NCI-H2196 (cell line): ENCODE results near the gene RAC3.
A peak's percentile ranks its signal among the peaks of the same experiment; 100 is the strongest.

Experiments
- DNase-seq: peaks from one replicate; lab custom pipeline; 2025; ENCODE audit not compliant: unreplicated experiment; lab: John Stamatoyannopoulos, UW

The RAC3 gene

GRCh38 chr17:82065193-82065637 lies 33.7 kb downstream of the RAC3 start:
- no peak for DNase-seq

- peak; percentile 82 for DNase-seq
These were observed 34.3 kb downstream of the RAC3 start, which contains the start of gene DUS1L for GRCh38 chr17:82065638-82066303. TSS of gene DUS1L (minus strand) at chr17:82065804. CDS start at chr17:82065059, 745 bp downstream.

GRCh38 chr17:82070611-82071010 lies 39.1 kb downstream of the RAC3 start:
- DNase-seq, result no peak

GRCh38 chr17:82072827-82073226 lies 41.3 kb downstream of the RAC3 start:
- no peak for DNase-seq

DNA sequence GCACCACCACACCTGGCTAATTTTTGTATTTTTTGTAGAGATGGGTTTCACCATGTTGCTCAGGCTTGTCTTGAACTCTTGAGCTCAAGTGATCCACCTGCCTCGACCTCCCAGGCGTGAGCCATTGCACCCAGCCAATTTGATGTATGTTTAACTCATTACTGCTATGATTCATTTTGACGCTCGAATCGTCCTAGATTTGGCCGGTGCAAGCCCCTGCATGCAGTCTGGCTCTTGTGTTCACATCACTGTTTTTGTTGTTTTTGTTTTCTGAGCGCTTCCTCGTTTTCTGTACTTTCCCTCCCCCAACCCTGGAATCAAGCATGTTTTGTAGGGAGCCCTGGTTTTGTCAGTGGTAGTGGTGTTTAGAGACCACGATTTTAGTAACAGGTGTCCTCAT lies 42.0 kb downstream of the RAC3 start:
- no peak for DNase-seq

- DNase-seq, result no peak
These were observed 44.7 kb downstream of the RAC3 start for GRCh38 chr17:82076018-82076784.

GRCh38 chr17:82076785-82077591 lies 45.5 kb downstream of the RAC3 start:
- no peak for DNase-seq

- DNase-seq, result no peak
These were observed 46.3 kb downstream of the RAC3 start for GRCh38 chr17:82077617-82078358.

DNA sequence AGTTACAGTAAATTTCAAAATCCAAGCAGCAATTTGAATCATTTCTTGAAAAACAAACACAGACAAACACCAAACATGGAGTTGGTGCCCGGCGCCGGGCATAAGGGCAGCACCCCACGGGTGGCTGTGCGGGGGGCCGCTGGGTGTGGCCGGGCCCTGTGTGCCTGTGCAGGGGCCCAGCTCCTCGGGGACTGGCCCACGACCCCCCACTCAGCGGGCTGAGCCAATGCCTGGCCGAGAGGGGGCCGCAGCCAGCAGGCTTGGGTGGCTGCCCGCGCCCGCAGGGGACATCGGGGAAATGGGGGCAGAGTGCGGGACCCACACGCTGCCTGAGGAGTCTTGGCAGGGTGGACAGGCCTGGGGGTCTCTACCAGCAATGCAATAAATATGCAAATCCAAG lies 47.0 kb downstream of the RAC3 start:
- DNase-seq, result no peak

DNA sequence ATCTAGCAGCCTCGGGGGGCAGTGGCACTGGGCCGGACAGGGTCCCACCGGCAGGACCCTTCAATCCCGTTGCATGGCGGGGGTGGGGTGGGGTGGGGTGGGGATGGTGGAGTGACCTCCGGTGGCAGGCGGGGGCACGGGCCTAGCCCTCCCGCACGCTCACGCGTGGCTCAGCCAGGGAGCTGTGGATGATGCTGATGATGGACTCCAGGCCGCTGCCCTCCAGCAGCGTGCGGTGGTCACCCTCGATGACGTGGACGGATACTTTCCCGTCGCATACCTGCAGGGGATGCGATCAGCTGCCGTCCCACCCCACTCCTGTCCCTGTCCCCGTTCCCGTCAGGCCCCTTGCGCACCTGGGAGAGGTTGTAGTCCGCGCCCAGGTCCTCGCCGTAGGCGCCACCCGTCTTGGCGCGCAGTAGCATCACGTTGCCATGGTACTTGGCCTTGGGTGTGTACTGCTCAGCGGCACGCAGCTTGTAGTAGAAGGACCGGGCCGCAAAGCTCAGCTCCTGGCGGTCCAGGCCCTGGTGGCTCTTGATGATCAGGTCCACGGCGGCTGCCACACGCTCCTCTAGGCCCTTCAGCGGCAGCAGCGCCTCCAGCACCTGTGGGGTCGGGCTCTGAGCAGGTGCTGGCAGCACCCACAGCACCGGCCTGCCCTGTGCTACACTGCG lies 47.7 kb downstream of the RAC3 start:
- no peak for DNase-seq

- DNase-seq, result no peak
These were observed 48.7 kb downstream of the RAC3 start for GRCh38 chr17:82080048-82080788.

DNA sequence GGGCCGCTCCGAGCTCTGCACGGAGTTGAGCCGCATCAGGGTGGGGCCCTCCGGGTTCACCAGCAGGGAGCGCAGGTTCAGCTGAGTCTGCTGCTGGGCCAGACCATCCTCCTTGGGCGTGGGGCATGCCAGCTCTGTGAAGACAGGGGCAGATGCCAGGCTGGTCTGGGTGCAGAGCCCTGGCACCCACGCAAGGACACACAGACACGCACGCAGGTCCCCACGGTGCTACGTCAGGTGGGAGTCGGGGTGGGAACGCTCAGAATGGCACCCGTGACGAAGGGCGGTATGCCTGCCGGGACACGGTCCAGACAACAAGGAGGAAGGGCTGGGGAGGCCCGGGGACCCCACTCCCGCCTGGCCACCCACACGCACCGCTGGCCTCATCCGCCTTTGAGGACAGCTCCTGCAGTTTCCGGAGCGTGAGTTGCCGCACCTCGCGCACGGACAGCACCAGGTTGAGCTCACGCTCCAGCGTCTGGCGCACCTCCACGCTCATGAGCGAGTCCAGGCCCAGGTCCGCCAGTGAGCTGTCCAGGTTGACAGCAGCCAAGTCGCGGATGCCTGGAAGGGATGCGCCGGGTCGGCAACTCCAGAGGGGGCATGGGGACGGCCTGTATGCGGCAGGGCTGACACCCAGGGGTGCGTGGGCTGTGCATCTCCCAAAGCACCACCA lies 49.4 kb downstream of the RAC3 start:
- no peak for DNase-seq

DNA sequence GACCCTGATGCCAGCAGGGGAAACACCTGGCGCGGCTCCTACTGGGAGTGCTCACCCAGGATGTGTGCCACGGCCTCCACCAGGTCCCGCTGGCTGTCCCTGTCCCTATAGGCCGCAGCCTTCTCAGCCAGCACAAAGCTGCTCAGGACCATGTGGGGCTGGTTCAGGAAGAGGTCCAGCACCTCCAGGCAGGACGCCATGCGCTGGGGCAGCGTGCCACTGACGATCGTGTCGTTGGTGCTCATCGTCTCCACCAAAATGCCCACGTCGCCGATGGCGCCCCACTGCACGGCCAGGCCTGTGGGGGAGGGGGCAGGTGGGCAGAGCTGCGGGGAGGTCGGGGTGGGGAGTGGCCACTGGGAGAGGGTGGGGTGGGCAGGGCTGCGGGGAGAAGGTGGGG lies 50.1 kb downstream of the RAC3 start:
- DNase-seq, result no peak

DNA sequence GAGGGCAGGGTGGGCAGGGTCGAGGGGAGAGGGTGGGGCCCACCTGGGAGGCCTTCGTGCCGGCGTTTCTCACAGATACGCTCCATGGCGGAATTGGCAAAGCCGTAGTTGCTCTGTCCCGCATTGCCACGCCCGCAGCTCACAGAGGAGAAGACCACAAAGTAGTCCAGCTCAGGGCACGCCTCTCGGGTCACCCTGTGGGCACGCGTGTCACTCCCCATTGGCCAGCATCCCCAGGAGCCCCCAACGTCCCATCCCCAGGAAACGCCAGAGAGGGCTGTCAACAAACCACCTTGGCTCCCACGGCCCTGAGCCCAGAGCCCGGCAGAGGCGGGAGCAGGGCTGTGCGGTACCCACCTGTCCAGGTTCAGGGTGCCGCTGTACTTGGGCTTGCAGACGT lies 50.5 kb downstream of the RAC3 start:
- no peak for DNase-seq

DNA sequence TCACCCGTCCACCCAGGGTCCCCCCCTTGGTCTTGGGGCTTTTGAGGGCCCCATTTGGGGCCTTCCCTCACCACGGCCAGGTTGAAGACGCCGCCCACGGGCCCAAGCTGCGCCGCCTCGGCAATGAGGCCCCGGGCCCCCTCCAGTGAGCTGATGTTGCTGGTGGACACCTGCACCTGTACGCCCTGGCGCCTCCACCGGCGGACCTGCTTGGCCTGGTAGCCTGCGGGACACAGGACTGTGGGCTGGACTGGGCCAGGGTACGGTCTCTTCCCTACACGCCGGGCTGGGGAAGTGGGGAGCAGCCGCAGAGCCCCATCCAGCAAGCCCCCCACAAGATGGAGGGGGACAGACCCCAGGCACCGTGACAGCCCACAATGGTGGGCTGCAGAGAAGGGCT lies 51.0 kb downstream of the RAC3 start:
- DNase-seq, result no peak

DNA sequence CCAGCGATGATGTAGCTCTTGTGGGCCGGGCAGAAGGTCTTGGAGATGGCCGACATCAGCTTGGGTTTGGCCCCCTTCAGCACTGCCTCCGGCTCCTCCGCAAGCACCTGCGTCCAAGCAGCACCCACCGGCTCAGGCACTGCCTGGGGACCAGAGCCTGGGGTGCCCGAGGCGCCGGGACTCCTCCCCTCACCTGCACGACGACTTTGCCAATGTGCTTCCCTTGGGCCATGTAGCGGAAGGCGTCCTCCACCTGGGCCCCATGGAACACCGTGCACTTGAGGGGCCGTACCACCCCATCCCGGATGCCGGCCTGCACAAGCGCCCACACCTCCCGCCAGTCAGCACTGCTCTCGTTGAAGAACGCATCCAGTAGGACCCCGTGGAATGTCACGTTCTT lies 51.5 kb downstream of the RAC3 start:
- no peak for DNase-seq
